Body of pancreas (tissue), 4 donors: ENCODE data around the gene TINAG. TPM values are rescaled to one million over a fixed set of nuclear protein-coding genes. Genes with fewer than 3 reads are reported as not detected.

Experiments used
- ATAC-seq: fragments of 150-250 bp; one replicate; pipeline ENCODE4 v1.9.1; 2016
- DNase-seq, 4 donors: peaks; one replicate each; pipeline ENCODE4 v3.0.0-alpha.2; 2019
- H3K27ac ChIP-seq, 4 donors: fragments of 200-600 bp; sonication (generic); 1 replicate in 3 of 4; 2 replicates in 1 of 4; pipeline versions ENCODE4 v1.5.1 to v1.6.1; 2016 to 2019; ENCODE audit warnings: mild to moderate bottlenecking in 1 of 4, mixed read lengths in 1 of 4, moderate library complexity in 1 of 4
- H3K27me3 ChIP-seq, 2 donors: fragments of 200-600 bp; sonication (generic); one replicate each; pipeline ENCODE4 v1.6.0; 2016; ENCODE audit warnings: mild to moderate bottlenecking in 1 of 2
- H3K36me3 ChIP-seq, 2 donors: fragments of 200-600 bp; sonication (generic); replicated peaks in 1 of 2; 2 replicates each; pipeline ENCODE4 v1.5.1; 2016; ENCODE audit warnings: low read depth in 2 of 2; ENCODE audit not compliant: insufficient read depth in 1 of 2
- H3K4me1 ChIP-seq: fragments of 200-600 bp; sonication (generic); one replicate; pipeline ENCODE4 v1.6.0; 2016
- H3K4me3 ChIP-seq, 2 donors: fragments of 200-600 bp; sonication (generic); 1 replicate in 1 of 2; 2 replicates in 1 of 2; pipeline ENCODE4 v1.5.1; 2016 to 2019
- H3K9me3 ChIP-seq, 3 donors: fragments of 200-600 bp; sonication (generic); 1 replicate in 2 of 3; 2 replicates in 1 of 3; pipeline ENCODE4 v1.5.1; 2016
- CTCF ChIP-seq, 7 experiments: fragments of 450-650 bp in 4 of 7; fragments of 200-600 bp in 3 of 7; sonication (generic) in 3 of 7; IDR thresholded peaks; one replicate each; pipeline ENCODE4 v1.5.1; 2016 to 2019; ENCODE audit warnings: antibody characterized with exemption in 7 of 7
- POLR2A ChIP-seq, 3 donors: fragments of 450-650 bp; IDR thresholded peaks; one replicate each; pipeline ENCODE4 v1.6.1; 2016; ENCODE audit warnings: antibody characterized with exemption in 3 of 3, mild to moderate bottlenecking in 2 of 3
- WGBS, 2 donors: methylation state at CpG; one replicate each; pipeline ENCODE4 v1.1.5; 2017; 5-methylcytosine and 5-hydroxymethylcytosine counted together
- intact Hi-C: fragments of 100-400 bp; cut with DNase I; formaldehyde crosslinking; loops from one replicate; pipeline ENCODE4 v1.15.1; 2023
- total RNA-seq, 2 donors: library from RNA; depleted of rRNA; stranded (reverse); fragments of >200 nt; gene quantifications; one replicate each; pipeline ENCODE4 v1.1.0, GENCODE V29; 2016

TINAG gene
- total RNA-seq, 2 donors from 2014 or later, result 0.26 TPM; not detected in 1

GRCh38 chr6:54386295-54386694 is 78.1 kb downstream of the TINAG start:
- 68 to 69% methylated on average over 5 of the region's 5 CpGs for WGBS, 2 donors
- no peak for DNase-seq
- Histone ChIP-seq H3K27me3 (no peaks in the 10 kb centered on the region), H3K4me3 (no peak overlapping the region), H3K9me3 (no peaks in the 10 kb centered on the region), H3K4me1 (no peaks in the 10 kb centered on the region), H3K36me3 (no peaks in the 10 kb centered on the region), H3K27ac (no peak overlapping the region)
- no peak for TF ChIP-seq POLR2A (IDR thresholded peaks at IDR 0.05)
- no peak for TF ChIP-seq CTCF (IDR thresholded peaks at IDR 0.05)
- intact Hi-C loops, result no loop called here
- ATAC-seq, result no peak

- Histone ChIP-seq H3K27me3 (no peaks in the 10 kb centered on the region), H3K9me3 (no peaks in the 10 kb centered on the region), H3K4me3 (no peak overlapping the region), H3K27ac (no peak overlapping the region), H3K36me3 (no peaks in the 10 kb centered on the region), H3K4me1 (no peaks in the 10 kb centered on the region)
- TF ChIP-seq POLR2A (IDR thresholded peaks at IDR 0.05) (no peak), CTCF (IDR thresholded peaks at IDR 0.05) (no peak)
- intact Hi-C loops, result no loop called here
- DNase-seq (no peak), ATAC-seq (no peak)
These were observed 82.1 kb downstream of the TINAG start for GRCh38 chr6:54390362-54390761.

GRCh38 chr6:54391577-54391976 is 83.3 kb downstream of the TINAG start:
- WGBS, 2 donors, result 40 to 55% methylated on average over 5 of the region's 5 CpGs
- ATAC-seq (no peak), DNase-seq (no peak)
- H3K4me1 ChIP-seq, result no peaks in the 10 kb centered on the region
- no peak overlapping the region for H3K27ac ChIP-seq
- H3K36me3 ChIP-seq, result no peaks in the 10 kb centered on the region
- H3K27me3 ChIP-seq, result no peaks in the 10 kb centered on the region
- H3K4me3 ChIP-seq, result no peak overlapping the region
- intact Hi-C loops, result no loop called here
- no peaks in the 10 kb centered on the region for H3K9me3 ChIP-seq
- TF ChIP-seq CTCF (IDR thresholded peaks at IDR 0.05) (no peak), POLR2A (IDR thresholded peaks at IDR 0.05) (no peak)

GRCh38 chr6:54403096-54403495 is 94.9 kb downstream of the TINAG start:
- intact Hi-C loops, result no loop called here
- Histone ChIP-seq H3K9me3 (no peaks in the 10 kb centered on the region), H3K4me3 (no peak overlapping the region), H3K27me3 (no peaks in the 10 kb centered on the region), H3K27ac (no peak overlapping the region), H3K4me1 (no peaks in the 10 kb centered on the region), H3K36me3 (no peaks in the 10 kb centered on the region)
- no peak for TF ChIP-seq POLR2A (IDR thresholded peaks at IDR 0.05)
- no peak for TF ChIP-seq CTCF (IDR thresholded peaks at IDR 0.05)
- ATAC-seq (no peak), DNase-seq (no peak)
- 39 to 59% methylated on average over 1 of the region's 1 CpG for WGBS, 2 donors

GRCh38 chr6:54404791-54405190 is 96.5 kb downstream of the TINAG start:
- Histone ChIP-seq H3K4me3 (no peak overlapping the region), H3K27ac (no peak overlapping the region), H3K9me3 (no peaks in the 10 kb centered on the region), H3K4me1 (no peaks in the 10 kb centered on the region), H3K36me3 (no peaks in the 10 kb centered on the region), H3K27me3 (no peaks in the 10 kb centered on the region)
- no peak for DNase-seq
- WGBS, 2 donors, result 26 to 33% methylated on average over 1 of the region's 1 CpG
- TF ChIP-seq CTCF (IDR thresholded peaks at IDR 0.05), result no peak
- TF ChIP-seq POLR2A (IDR thresholded peaks at IDR 0.05), result no peak
- ATAC-seq, result no peak
- intact Hi-C loops, result no loop called here
